ENCODE measurements around the gene BAIAP2L1.
"Not testable (repeated sequence)": the region's sequence is repeated elsewhere in the genome, so short reads cannot be mapped to it uniquely, and the experiment has no call there.

The BAIAP2L1 gene

DNA sequence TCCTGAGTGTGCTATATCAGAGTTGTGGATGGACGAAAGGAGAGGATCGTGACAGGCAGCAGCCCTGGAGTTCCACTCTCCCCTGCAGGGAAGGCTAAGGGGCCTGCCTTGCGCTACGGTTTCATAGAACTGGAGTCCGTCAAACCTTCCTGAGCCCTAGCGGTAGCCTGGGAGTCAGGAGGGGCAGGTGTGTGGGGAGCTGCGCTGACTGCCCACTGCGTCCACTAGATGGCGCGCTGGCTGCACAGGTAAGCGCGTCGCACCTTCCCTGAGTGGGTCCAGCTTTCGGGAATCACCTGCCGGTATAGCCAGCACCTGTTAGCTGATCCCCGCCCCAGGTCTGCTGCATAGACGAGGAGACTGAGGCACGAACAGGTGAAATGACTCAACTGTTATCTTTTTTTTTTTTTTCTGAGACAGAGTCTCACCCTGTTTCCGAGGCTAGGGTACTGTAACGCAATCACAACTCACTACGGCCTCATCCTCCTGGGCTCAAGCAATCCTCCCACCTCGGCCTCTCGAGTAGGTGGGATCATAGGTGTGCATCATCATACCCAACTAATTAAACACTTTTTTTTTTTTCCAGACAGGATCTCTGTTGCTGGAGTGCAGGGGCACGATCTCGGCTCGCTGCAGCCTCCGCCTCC is 20.2 kb upstream of the BAIAP2L1 start:
- TF ChIP-seq, protein P1, sequence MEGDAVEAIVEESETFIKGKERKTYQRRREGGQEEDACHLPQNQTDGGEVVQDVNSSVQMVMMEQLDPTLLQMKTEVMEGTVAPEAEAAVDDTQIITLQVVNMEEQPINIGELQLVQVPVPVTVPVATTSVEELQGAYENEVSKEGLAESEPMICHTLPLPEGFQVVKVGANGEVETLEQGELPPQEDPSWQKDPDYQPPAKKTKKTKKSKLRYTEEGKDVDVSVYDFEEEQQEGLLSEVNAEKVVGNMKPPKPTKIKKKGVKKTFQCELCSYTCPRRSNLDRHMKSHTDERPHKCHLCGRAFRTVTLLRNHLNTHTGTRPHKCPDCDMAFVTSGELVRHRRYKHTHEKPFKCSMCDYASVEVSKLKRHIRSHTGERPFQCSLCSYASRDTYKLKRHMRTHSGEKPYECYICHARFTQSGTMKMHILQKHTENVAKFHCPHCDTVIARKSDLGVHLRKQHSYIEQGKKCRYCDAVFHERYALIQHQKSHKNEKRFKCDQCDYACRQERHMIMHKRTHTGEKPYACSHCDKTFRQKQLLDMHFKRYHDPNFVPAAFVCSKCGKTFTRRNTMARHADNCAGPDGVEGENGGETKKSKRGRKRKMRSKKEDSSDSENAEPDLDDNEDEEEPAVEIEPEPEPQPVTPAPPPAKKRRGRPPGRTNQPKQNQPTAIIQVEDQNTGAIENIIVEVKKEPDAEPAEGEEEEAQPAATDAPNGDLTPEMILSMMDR (IDR thresholded peaks at IDR 0.05; ENCODE audit: borderline replicate concordance, insufficient read depth, low read depth, low read length), result peak; percentile 99
- no peak overlapping the region for H3K4me3 ChIP-seq (ENCODE audit: low read depth, low read length)

DNA sequence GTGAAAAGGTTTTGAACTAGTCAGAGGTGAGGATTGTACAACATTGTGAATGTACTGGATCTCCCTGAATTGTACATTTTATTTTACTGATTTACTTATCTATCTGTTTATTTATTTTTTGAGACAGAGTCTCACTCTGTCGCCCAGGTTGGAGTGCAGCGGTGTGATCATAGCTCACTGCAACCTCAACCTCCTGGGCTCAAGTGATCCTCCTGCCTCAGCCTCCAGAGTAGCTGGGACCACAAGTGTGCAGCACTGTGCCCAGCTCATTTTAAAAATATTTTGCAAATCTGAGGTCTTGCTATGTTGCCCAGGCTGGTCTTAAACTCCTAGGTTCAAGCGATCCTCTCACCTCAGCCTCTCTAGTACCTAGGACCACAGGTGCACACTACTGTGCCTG is 19.1 kb upstream of the BAIAP2L1 start:
- not testable (repeated sequence) for H3K4me3 ChIP-seq (ENCODE audit: low read depth, low read length)

DNA sequence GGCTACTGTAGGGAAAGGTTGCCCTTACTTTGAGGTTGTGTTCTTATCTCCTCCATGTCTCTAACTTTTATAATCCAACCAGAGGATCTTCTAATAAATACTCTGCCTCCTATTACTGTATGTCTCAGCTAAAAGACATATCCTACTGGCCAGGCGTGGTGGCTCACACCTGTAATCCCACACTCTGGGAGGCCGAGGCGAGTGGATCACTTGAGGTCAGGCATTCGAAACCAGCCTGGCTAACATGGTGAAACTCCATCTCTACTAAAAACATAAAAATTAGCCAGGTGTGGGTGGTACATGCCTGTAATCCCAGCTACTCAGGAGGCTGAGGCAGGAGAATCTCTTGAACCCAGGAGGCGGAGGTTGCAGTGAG is 18.4 kb upstream of the BAIAP2L1 start:
- H3K4me3 ChIP-seq (ENCODE audit: low read depth, low read length), result not testable (repeated sequence)

DNA sequence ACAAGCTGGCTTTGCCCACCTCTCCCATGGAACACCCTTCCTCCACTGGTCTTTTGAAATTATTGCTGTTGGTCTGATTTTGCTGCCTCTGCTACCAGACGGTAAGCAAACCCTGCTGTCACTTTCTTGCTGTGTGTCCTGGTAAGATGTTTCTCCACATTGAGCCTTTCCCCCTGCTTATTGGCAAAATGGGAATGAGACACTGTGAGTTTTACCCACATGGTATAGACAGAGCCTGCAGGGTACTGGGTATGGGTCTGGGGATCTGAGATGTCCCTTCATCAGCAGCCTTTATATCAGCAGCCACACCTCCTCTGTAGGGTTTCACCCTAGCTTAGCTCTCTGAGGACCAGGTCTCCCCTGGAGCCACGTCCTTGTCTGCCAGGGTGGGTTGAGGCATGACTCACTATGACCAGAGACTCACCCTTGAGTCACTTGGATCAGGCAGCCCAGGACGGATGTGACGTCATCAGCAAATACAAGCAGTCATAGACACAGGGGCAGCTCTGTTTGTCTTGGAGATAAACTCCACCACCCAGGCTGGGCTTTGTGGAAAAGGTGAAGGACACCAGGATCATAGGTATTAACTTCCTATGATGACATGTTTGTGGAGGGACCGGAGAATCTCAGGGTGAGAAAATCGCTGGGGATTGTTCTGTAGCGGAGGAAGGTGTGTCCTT is 17.9 kb upstream of the BAIAP2L1 start:
- TF ChIP-seq, protein P1 (IDR thresholded peaks at IDR 0.05; ENCODE audit: borderline replicate concordance, insufficient read depth, low read depth, low read length), result no peak
- no peak overlapping the region for H3K4me3 ChIP-seq (ENCODE audit: low read depth, low read length)

DNA sequence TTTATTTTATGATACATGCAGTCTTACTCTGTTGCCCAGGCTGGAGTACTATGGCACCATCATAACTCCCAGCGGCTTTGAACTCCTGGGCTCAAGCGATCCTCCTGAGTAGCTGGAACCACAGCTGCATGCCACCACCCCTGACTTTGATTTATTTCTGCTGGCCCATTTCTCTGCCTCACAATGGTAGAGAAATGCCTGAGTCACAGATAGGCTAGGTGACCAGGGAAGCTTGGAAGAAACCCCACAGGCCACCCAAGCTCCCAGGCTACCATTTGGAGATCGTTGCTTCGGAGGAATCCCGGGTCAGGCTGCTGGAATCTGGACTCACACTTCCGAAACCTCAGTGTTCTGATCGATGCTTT is 17.4 kb upstream of the BAIAP2L1 start:
- TF ChIP-seq, protein P1 (IDR thresholded peaks at IDR 0.05; ENCODE audit: borderline replicate concordance, insufficient read depth, low read depth, low read length), result no peak
- no peak overlapping the region for H3K4me3 ChIP-seq (ENCODE audit: low read depth, low read length)

DNA sequence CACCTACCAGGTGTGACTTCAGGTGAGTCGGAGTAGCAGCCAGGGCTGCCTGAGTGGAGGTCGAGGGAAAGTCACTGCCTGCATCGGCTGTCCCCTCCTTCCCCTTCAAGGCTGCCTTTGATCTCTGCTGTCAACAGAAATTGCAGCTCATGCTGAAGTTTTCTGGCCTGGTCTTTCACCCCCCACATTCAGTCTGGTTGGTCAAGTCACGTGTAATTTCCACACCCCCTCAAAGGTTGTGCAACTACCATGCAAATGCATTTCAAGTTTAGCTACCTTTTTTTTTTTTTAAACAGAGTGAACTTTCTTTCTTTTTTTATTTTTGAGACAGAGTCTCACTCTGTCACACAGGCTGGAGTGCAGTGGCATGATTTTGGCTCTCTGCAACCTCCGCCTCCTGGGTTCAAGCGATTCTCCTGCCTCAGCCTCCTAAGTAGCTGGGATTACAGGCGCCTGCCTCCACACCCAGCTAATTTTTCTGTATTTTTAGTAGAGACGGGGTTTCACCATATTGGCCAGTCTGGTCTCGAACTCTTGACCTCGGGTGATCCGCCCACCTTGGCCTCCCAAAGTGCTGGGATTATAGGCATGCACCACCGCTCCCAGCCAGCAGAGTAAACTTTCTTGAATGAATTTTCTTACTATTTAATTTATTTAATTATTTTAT is 16.8 kb upstream of the BAIAP2L1 start:
- not testable (repeated sequence) for H3K4me3 ChIP-seq (ENCODE audit: low read depth, low read length)

DNA sequence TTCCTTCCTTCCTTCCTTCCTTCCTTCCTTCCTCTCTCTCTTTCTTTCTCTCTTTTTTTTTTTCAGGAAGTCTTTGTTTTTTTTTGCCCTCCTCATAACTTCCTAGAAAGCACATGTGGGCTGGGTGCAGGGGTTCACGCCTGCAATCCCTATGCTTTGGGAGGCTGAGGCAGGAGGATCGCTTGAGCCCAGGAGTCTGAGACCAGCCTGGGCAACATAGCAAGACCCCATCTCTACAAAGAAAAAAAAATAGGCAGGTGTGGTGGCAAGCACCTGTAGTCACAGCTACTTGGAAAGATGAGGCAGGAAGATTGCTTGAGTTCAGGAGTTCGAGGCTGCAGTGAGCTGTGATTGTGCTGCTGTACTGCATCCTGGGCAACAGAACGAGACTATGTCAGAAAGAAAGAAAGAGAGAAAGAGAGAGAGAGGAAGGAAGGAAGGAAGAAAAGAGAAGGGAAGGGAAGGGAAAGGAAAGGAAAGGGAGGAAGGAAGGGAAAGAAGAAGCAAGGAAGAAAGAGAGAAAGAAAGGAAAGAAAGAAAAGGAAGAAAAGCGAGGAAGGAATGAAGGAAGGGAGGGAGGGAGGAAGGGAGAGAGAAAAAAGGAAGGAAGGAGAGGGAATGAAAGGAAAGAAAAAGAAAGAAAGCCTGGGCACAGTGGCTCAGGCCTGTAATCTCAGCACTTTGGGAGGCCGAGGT is 13.5 kb upstream of the BAIAP2L1 start:
- TF ChIP-seq, protein P1 (IDR thresholded peaks at IDR 0.05; ENCODE audit: borderline replicate concordance, insufficient read depth, low read depth, low read length), result no peak
- H3K4me3 ChIP-seq (ENCODE audit: low read depth, low read length), result no peak overlapping the region

DNA sequence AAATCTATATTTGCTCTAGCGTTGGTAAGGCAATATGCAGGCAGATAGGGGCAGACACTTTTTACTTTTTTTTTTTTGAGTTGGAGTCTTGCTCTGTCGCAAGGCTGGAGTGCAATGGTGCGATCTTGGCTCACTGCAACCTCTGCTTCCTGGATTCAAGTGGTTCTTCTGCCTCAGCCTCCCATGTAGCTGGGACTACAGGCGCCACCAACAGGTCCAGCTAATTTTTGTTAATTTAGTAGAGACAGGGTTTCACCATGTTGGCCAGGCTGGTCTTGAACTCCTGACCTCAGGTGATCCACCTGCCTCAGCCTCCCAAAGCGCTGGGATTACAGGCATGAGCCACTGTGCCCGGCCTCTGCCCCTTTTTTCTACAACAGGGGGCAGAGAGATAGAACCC is 12.8 kb upstream of the BAIAP2L1 start:
- not testable (repeated sequence) for H3K4me3 ChIP-seq (ENCODE audit: low read depth, low read length)

DNA sequence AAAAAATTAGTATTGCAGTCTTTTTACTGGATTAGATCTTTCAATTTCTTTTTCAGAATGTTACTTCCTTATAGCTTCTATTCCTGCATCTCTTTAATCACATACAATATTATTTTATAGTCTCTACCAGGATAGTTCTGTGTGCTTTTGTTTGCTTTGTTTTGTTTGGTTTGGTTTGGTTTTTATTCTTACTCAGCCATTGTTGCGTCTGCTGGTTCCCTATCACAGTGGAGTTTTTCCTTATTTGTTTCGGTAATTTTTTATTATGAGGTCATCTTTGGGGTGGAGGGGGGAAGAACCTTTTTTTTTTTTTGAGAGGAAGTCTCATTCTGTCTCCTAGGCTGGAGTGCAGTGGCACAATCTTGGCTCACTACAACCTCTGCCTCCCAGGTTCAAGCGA is 9.0 kb upstream of the BAIAP2L1 start:
- TF ChIP-seq, protein P1 (IDR thresholded peaks at IDR 0.05; ENCODE audit: borderline replicate concordance, insufficient read depth, low read depth, low read length), result no peak
- no peak overlapping the region for H3K4me3 ChIP-seq (ENCODE audit: low read depth, low read length)

DNA sequence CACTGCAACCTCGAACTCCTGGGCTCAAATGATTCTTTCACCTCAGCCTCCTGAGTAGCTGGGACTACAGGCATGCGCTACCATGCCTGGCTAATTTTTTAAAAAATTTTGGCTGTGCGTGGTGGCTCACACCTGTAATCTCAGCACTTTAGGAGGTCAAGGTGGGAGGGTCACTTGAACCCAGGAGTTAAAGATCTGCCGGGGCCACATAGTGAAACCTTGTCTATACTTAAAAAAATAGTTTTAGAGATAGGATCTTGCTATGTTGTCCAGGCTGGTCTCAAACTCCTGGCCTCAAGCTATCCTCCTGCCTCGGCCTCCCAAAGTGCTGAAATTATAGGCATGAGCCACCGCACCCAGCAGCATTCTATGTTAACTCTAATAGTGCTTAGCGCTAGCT is 7.3 kb upstream of the BAIAP2L1 start:
- H3K4me3 ChIP-seq (ENCODE audit: low read depth, low read length), result not testable (repeated sequence)

Measured in GM12875 (cell line).